ENCODE data around the gene RNF224. TPM values are rescaled to one million over a fixed set of nuclear protein-coding genes. Genes with fewer than 3 reads are reported as not detected.

RNF224 gene
- total and polyA plus RNA-seq, 10 of the 15 experiments (the other 5 are each of a cell fraction or from before 2014, with no cell fraction given): not detected

GRCh38 chr9:137200311-137201204, 26.7 kb upstream of the RNF224 start, which contains the start of gene TPRN:
Gene TPRN, minus strand, starts transcription at chr9:137200741. Its CDS starts 30 bp downstream, at chr9:137200711.
- in situ Hi-C loops (cut with MboI): no loop called here
- Histone ChIP-seq H3K36me3 (ENCODE audit: control insufficient read depth in 2 of 2, insufficient read depth in 2 of 2, low read length in 1 of 2) (no peaks in the 10 kb centered on the region), H3K27ac (ENCODE audit: control insufficient read depth, insufficient read depth) (peak within 1 kb of the TSS; percentile 62), H3K79me2 (ENCODE audit: control insufficient read depth, insufficient read depth, low read length) (peaks cover 26% of the 10 kb centered on the region), H3K9ac (ENCODE audit: control insufficient read depth, insufficient read depth, low read length) (peak within 1 kb of the TSS; percentile 78), H3K4me1 (ENCODE audit: control insufficient read depth, insufficient read depth, low read length) (peaks cover 32% of the 10 kb centered on the region), H3K9me3 (replicated peaks; ENCODE audit: control insufficient read depth, insufficient read depth, low read length) (no peaks in the 10 kb centered on the region), H3K27me3 (replicated peaks in 1 of 2; ENCODE audit: control insufficient read depth in 2 of 2, insufficient read depth in 2 of 2, low read length in 1 of 2) (no peaks in the 10 kb centered on the region), H3K4me2 (ENCODE audit: control insufficient read depth, insufficient read depth) (peak within 1 kb of the TSS; percentile 86), H3K4me3 (peak within 1 kb of the TSS; percentile 77), H2AFZ (ENCODE audit: control insufficient read depth, low read depth, low read length) (peak within 1 kb of the TSS; percentile 74), H4K20me1 (ENCODE audit: control insufficient read depth, insufficient read depth) (no peaks in the 10 kb centered on the region)
- CTCF ChIA-PET: interaction anchor here (0.6 to 1.9 kb wide), 7 partner anchors 12 to 76 kb away, joined by 3 to 11 read pairs (median 4); partner anchors contain the start of genes ANAPC2 and SSNA1
- SMC1A ChIA-PET (ENCODE audit: uncharacterized antibody, unreplicated experiment): interaction anchor here (1.0 to 4.6 kb wide), 5 partner anchors 11 to 253 kb away, joined by 3 to 18 read pairs (median 4); partner anchors contain the start of genes CYSRT1 and RNF208
- BruUV-seq (replicated peaks): no TSS peak
- under 1% methylated on average over 78 of the region's 118 CpGs for WGBS (ENCODE audit: insufficient coverage, insufficient replicate concordance, low lambda C conversion rate, missing lambda C conversion rate)
- FAIRE-seq: peak; percentile 99
- POLR2A ChIA-PET: interaction anchor here (0.5 to 8.0 kb wide), 18 partner anchors 11 to 225 kb away, joined by 3 to 68 read pairs (median 5); partner anchors contain the start of genes CYSRT1, MAN1B1, RNF208 and SAPCD2
- intact Hi-C loops (cut with micrococcal nuclease; ENCODE audit: unreplicated experiment): loop anchor here (2.0 kb wide), 2 partner anchors 22 to 78 kb away; partner anchors contain the start of gene RNF208
- DNase-seq (ENCODE audit: low read depth, low spot score): peak; percentile 95
- RAD21 ChIA-PET (ENCODE audit: unreplicated experiment): interaction anchor here (0.7 to 1.5 kb wide), 9 partner anchors 12 to 112 kb away, joined by 3 to 9 read pairs (median 4); partner anchors contain the start of genes ANAPC2, RNF208, SSNA1 and TUBB4B
- peak; percentile 96 for ATAC-seq
- no peak for TF ChIP-seq NR2C2 (IDR thresholded peaks at IDR 0.05; ENCODE audit: borderline replicate concordance, control insufficient read depth, insufficient read length, low read depth)
- TF ChIP-seq GABPA (IDR thresholded peaks at IDR 0.05; ENCODE audit: low read depth): no peak
- TF ChIP-seq ZNF622 (IDR thresholded peaks at IDR 0.05): no peak
- TF ChIP-seq POU2F2 (IDR thresholded peaks at IDR 0.05; ENCODE audit: borderline replicate concordance, low read depth, low read length): peak; percentile 12; the same call in 1 of the 3 replicates
- peak; percentile 65 for TF ChIP-seq MXI1 (IDR thresholded peaks at IDR 0.05; ENCODE audit: low read depth, low read length)
- TF ChIP-seq CREB1 (IDR thresholded peaks at IDR 0.05; ENCODE audit: low read depth): no peak
- no peak for TF ChIP-seq ZZZ3 (IDR thresholded peaks at IDR 0.05; ENCODE audit: control insufficient read depth, insufficient read length, low read depth)
- TF ChIP-seq SPI1 (IDR thresholded peaks at IDR 0.05; ENCODE audit: borderline replicate concordance, insufficient read depth, low read depth, low read length): peak; percentile 60; the same call in 1 of the 2 replicates
- TF ChIP-seq ZBTB4 (CRISPR knock-in tag; IDR thresholded peaks at IDR 0.05): no peak
- TF ChIP-seq STAT1 (conservative IDR thresholded peaks at IDR 0.05): no peak
- TF ChIP-seq RELB (IDR thresholded peaks at IDR 0.05; ENCODE audit: low read depth): no peak
- no peak for TF ChIP-seq JUND (IDR thresholded peaks at IDR 0.05; ENCODE audit: low read depth, low read length)
- TF ChIP-seq YY1 (IDR thresholded peaks at IDR 0.05; ENCODE audit: low read depth, low read length): peak; percentile 92
- TF ChIP-seq MYB (IDR thresholded peaks at IDR 0.05; ENCODE audit: borderline replicate concordance, low read depth, low read length): no peak
- TF ChIP-seq POLR2AphosphoS5 (IDR thresholded peaks at IDR 0.05; ENCODE audit: low read length): peak; percentile 84; the same call in 1 of the 2 replicates
- TF ChIP-seq EED (IDR thresholded peaks at IDR 0.05; ENCODE audit: low read depth): no peak

All from GM12878 (cell line).